ENCODE data around the gene OR51A7.

Gene OR51A7

DNA sequence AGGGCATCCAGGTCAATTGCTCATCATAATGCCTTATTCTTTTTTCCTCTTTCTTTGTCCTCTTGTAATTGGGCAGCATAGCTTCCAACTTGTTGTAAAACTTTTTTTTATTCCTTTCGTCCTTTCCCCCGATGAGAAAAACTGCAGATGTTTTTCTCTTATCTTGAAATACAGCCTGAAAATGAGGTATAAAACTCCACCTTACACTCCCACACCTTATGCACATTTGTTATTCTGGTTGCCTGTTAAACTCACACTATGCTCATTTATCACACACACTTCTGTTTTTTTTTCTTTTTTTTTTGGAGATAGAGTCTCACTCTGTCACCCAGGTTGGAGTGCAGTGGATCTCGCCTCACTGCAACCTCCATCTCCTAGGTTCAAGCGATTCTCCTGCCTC is 53.8 kb downstream of the OR51A7 start:
- DNase-seq, result no peak
